ENCODE measurements around the gene XRCC2. TPM values are rescaled to one million over a fixed set of nuclear protein-coding genes. Genes with fewer than 3 reads are reported as not detected.

The XRCC2 gene
- total RNA-seq (2021; fragmentation: NEBNext Ultra II Directional; extraction: Animal tissue kit (Norgen Biotek cat#: 25700)): 32.1 and 34.0 TPM in 2 replicates
- polyA plus RNA-seq (2011; rRNA removed): 14.3 and 14.6 TPM in 2 replicates
- 16.8 TPM for polyA plus RNA-seq (2011; cell fraction: cytosol; rRNA removed)
- 35.1 TPM for polyA plus RNA-seq (2011; cell fraction: nucleus; rRNA removed)
- polyA plus RNA-seq (2012, experiment 1 of 2): 15.5 to 36.2 TPM (median 22.1 TPM) in 4 replicates
- 5.0 TPM for polyA plus RNA-seq (2012, experiment 2 of 2)
- polyA plus RNA-seq (2013, experiment 1 of 2): 40.7 TPM
- 35.7 TPM for polyA plus RNA-seq (2013, experiment 2 of 2)
- polyA minus RNA-seq (2011; rRNA and poly(A)+ RNA removed): 20.7 and 27.3 TPM in 2 replicates
- 14.5 TPM for polyA minus RNA-seq (2011; cell fraction: cytosol; rRNA and poly(A)+ RNA removed)
- polyA minus RNA-seq (2011; cell fraction: nucleus; rRNA and poly(A)+ RNA removed): 44.1 TPM
- long read RNA-seq, experiment 1, partial matches to known transcripts: 1 of 12 reads
- long read RNA-seq, experiment 1, other reads (novel, unspliced or antisense): 11 of 12 reads
- long read RNA-seq, experiment 2, transcript XRCC2-201 (3 exons, 3,067 nt): major isoform, 5 of 14 reads
- long read RNA-seq, experiment 2, partial matches to known transcripts: 0 of 14 reads
- long read RNA-seq, experiment 2, other reads (novel, unspliced or antisense): 9 of 14 reads

GRCh38 chr7:152675759-152676636, at the start of gene XRCC2:
Gene XRCC2 (minus strand): TSS chr7:152676141. CDS start chr7:152676079, 62 bp downstream.
- H3K27me3 ChIP-seq (replicated peaks in 1 of 4; ENCODE audit: control insufficient read depth in 3 of 4, extremely low read depth in 1 of 4, insufficient read depth in 3 of 4, low read length in 3 of 4): no peaks in the 10 kb centered on the region
- H2BK20ac ChIP-seq (ENCODE audit: low read length): no peak within 1 kb of the TSS
- no peak for FAIRE-seq
- peak within 1 kb of the TSS; percentile 78 for H3K4ac ChIP-seq (replicated peaks; ENCODE audit: insufficient read length, low read depth, low read length)
- H4K8ac ChIP-seq (ENCODE audit: extremely low read depth, insufficient read depth, low read length): peak within 1 kb of the TSS; percentile 100
- H2AK5ac ChIP-seq (ENCODE audit: low read depth, low read length): 0 out of 2 replicates have a peak within 1 kb of the TSS, but pooled peaks have one; percentile 33
- CTCF ChIA-PET (ENCODE audit: partially characterized antibody): interaction anchor here (2.8 kb wide), 1 partner anchor 31 kb away, joined by 9 read pairs; no protein-coding TSS in a partner anchor
- POLR2A ChIA-PET (ENCODE audit: partially characterized antibody): interaction anchor here (0.6 to 1.6 kb wide), 8 partner anchors 10 to 81 kb away, joined by 3 to 5 read pairs (median 4); no protein-coding TSS in a partner anchor
- no peaks in the 10 kb centered on the region for H3K79me1 ChIP-seq (ENCODE audit: low read depth, low read length)
- DNase-seq (ENCODE audit: low read depth in 1 of 2, low spot score in 2 of 2): peak; percentile 84 to 97
- H3K56ac ChIP-seq (replicated peaks; ENCODE audit: insufficient read length, low read depth, low read length): peak within 1 kb of the TSS; percentile 59
- no peak within 1 kb of the TSS for H3K14ac ChIP-seq (ENCODE audit: insufficient read length)
- H4K5ac ChIP-seq (ENCODE audit: insufficient read length, low read depth, low read length): peak within 1 kb of the TSS; percentile 87
- peak within 1 kb of the TSS; percentile 96 to 98 (median 96) for H3K9ac ChIP-seq (replicated peaks in 1 of 4; ENCODE audit: extremely low read depth in 1 of 4, low read depth in 3 of 4, low read length in 3 of 4)
- H3K9me3 ChIP-seq (ENCODE audit: insufficient read depth in 2 of 2, low read depth in 1 of 2, low read length in 1 of 2): no peaks in the 10 kb centered on the region
- peak within 1 kb of the TSS; percentile 70 to 87 (median 82) for H3K4me3 ChIP-seq (ENCODE audit: extremely low read depth in 1 of 4, insufficient read depth in 2 of 4, low read depth in 3 of 4, low read length in 4 of 4)
- peaks cover 0 to 6% (median 5%) of the 10 kb centered on the region in 4 experiments; a peak in 2 of 7 replicates for H3K4me1 ChIP-seq (replicated peaks in 1 of 4; ENCODE audit: control insufficient read depth in 3 of 4, insufficient read depth in 4 of 4, low read length in 3 of 4)
- H3K18ac ChIP-seq (ENCODE audit: extremely low read depth, low read length): peak within 1 kb of the TSS; percentile 85; the same call in 1 of the 2 replicates
- peaks cover 9% of the 10 kb centered on the region for H3K23me2 ChIP-seq (ENCODE audit: low read depth, low read length)
- H3K27ac ChIP-seq (ENCODE audit: low read depth, low read length): peak within 1 kb of the TSS; percentile 88
- H4K20me1 ChIP-seq (replicated peaks in 1 of 2; ENCODE audit: control insufficient read depth in 1 of 2, insufficient read depth in 2 of 2, low read length in 2 of 2): peaks cover 0 to 3% of the 10 kb centered on the region in 2 experiments
- 7% methylated on average over 52 of the region's 63 CpGs; no CpG with 5 or more reads in 1 of the 2 experiments for WGBS, 2 experiments (ENCODE audit: extremely low coverage in 1 of 2, insufficient coverage in 1 of 2, insufficient read length in 1 of 2, insufficient replicate concordance in 2 of 2, low coverage in 1 of 2, low lambda C conversion rate in 2 of 2, missing lambda C conversion rate in 1 of 2)
- H2BK15ac ChIP-seq (ENCODE audit: low read length): no peak within 1 kb of the TSS
- H3K4me2 ChIP-seq (ENCODE audit: insufficient read depth in 1 of 2, low read depth in 2 of 2, low read length in 2 of 2): peak within 1 kb of the TSS; percentile 97 to 100
- H2AFZ ChIP-seq (ENCODE audit: low read length): no peak within 1 kb of the TSS
- H3K23ac ChIP-seq (ENCODE audit: insufficient read length): no peak within 1 kb of the TSS
- H2BK5ac ChIP-seq (ENCODE audit: low read depth, low read length): peak within 1 kb of the TSS; percentile 75; the same call in 1 of the 2 replicates
- no peak within 1 kb of the TSS; the same call in 1 of the 2 replicates for H2BK12ac ChIP-seq (ENCODE audit: low read depth, low read length)
- peaks cover 0 to 11% (median 5%) of the 10 kb centered on the region in 4 experiments; a peak in 2 of 8 replicates for H3K36me3 ChIP-seq (ENCODE audit: control insufficient read depth in 2 of 4, insufficient read depth in 4 of 4, low read length in 3 of 4)
- H2BK120ac ChIP-seq (replicated peaks; ENCODE audit: low read depth, low read length): no peak within 1 kb of the TSS
- H4K91ac ChIP-seq (replicated peaks; ENCODE audit: insufficient read length, low read length): peak within 1 kb of the TSS; percentile 74
- H3K79me2 ChIP-seq (ENCODE audit: control insufficient read depth in 1 of 2, insufficient read depth in 2 of 2, low read length in 2 of 2): peaks cover 18 to 47% of the 10 kb centered on the region in 2 experiments

Measured in H1 (cell line).